AG08396 (cell line): Measurements from ENCODE around the gene SIGLEC6.
A peak's percentile ranks its signal among the peaks of the same experiment; 100 is the strongest.

Source experiments
- DNase-seq: peaks from one replicate; pipeline ENCODE4 v3.0.0; 2012; ENCODE audit warnings: low spot score, mixed read lengths

SIGLEC6 gene

GRCh38 chr19:51548213-51548651, 16.8 kb upstream of the SIGLEC6 start:
- DNase-seq = no peak

DNA sequence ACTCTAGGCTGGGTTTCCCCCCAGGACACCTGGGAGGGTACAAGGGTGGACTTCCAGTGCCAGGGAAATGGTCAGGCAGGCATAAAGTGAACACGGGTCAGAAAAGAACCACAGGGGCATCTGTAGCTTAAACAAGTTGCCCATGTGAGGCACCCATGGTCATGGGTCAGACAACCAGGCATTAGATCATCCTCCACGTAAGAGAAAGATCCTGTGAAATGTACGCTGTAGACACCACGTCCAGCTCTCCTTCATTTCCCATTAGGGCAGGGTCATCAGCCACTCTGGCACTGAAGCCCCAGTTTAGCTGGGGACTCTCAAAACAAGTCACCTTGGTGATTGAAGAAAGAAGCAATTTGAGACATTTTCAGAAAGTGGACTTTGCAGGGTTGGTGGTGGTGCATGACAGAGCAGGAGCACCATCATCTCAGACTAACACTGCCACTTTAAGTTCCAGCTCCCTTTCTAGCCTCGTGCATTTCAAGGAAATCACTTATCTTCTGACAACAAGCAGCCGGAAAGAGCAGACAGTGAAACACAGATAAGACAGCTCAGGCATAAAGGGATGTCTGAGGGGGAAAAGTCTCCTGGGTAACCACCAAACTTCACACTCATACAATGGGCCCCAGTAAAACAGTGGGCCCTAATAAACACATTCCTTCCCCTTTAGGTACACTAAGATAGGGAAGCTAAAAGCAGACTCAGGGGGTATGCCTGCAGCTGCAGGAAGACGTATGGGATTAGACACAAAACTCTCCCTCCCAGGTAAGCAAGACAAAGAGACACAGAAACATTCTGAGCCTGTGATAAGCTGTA, 16.1 kb upstream of the SIGLEC6 start:
- DNase-seq = no peak

DNA sequence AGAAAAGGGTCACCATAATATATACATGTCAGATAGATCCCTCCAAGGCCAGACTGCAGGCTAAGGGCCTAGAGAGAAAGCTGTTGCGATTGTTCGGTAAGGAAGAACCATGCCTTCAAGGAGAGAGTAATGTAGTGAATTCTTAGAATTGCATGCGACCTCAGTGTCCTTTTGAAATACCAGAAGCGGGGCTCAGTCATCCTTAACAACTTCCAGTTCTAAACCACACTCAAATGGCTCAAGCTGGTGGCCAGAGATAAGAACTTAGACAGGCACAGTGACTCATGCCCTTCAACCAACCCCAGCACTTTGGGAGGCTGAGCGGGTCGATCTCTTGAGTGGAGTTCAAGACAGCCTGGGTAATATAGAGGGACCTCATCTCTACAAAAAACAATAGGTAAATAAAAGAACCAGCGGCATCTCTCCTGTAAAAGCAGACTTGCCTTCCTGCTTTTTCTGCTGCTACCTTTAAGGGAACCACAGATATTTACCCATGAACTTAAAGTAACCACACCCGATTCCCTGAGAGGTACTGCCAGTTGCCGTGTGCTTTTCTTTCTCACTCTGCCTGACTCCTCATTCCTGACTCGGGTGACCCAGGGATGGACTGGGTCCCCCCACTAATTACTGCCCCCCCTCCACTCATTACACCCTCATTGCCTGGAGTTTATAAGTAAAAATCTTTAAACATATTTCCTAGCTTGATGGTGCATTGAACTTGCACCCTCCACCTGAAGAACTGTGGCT, 15.4 kb upstream of the SIGLEC6 start:
- no peak for DNase-seq

GRCh38 chr19:51546107-51546649, 14.7 kb upstream of the SIGLEC6 start:
- no peak for DNase-seq

DNA sequence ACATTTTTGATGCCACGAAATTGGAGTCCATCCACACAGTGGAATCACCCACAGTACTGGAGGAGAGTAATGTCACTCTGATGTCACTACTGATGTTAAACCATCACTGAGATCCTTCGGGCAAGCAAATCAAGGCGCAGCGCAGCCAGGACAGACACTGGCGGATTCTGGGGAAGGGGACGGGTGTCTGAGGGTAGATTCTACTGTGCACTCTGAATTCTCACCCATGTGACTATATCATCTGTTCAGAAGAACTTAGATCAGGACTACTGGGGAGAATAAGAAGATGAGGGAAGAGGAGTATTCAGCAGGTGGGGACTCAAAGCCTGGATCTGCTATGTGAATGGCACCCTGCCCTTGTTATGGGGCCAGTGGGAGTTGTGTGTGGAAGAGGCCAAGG, 12.6 kb upstream of the SIGLEC6 start:
- no peak for DNase-seq

GRCh38 chr19:51542699-51543098, 11.2 kb upstream of the SIGLEC6 start:
- DNase-seq = no peak

- DNase-seq = no peak
These were observed 10.2 kb upstream of the SIGLEC6 start for GRCh38 chr19:51541458-51542357.

DNA sequence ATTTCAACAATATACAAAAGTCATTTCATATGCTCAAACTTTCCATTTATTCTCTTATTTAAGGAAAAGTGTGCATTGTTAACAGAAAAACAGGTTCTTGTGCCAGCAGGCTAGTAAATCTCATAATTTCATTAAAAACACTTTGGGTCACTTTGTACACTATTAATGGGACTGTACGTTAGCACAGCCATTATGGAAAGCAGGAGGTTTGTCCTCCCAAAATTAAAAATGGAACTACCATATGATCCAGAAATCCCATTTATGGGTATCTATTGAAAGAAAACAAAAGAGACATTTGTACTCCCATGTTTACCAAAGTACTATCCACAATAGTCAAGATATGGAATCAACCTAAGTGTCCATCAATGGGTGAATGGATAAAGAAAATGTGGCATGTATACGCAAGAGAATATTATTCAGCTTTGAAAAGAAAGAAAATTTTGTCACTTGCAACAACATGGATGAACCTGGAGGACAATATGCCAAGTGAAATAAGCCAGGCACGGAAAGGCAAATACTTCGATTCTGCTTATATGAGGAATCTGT, 8.4 kb upstream of the SIGLEC6 start:
- no peak for DNase-seq

GRCh38 chr19:51535535-51535934, 4.1 kb upstream of the SIGLEC6 start:
- no peak for DNase-seq

DNA sequence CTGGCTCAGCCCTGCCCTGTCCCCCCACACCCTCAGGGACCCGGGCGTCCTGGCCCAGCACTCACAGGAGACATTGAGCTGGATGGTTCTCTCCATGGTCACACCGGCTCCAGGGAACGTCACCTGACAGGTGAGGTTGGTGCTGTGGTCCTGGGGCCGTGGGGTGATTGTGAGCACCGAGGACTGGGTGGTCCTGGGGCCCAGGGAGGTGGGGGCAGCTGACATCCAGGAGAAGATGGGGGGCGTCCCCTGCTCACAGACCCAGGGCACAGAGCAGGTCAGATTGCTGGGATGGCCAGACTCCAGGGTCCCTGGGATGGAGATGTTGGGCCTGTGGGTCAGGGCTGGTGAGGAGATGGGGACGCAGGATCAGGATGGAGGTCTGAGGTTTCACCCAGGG, 854 bp downstream of the SIGLEC6 start:
- DNase-seq = no peak

GRCh38 chr19:51529301-51529700, 2.2 kb downstream of the SIGLEC6 start:
- DNase-seq = no peak

GRCh38 chr19:51525651-51526050, 5.8 kb downstream of the SIGLEC6 start:
- no peak for DNase-seq

GRCh38 chr19:51524666-51525264, 6.7 kb downstream of the SIGLEC6 start:
- DNase-seq = no peak

GRCh38 chr19:51521781-51522180, 9.7 kb downstream of the SIGLEC6 start:
- no peak for DNase-seq

GRCh38 chr19:51521357-51521756, 10.1 kb downstream of the SIGLEC6 start:
- no peak for DNase-seq

DNA sequence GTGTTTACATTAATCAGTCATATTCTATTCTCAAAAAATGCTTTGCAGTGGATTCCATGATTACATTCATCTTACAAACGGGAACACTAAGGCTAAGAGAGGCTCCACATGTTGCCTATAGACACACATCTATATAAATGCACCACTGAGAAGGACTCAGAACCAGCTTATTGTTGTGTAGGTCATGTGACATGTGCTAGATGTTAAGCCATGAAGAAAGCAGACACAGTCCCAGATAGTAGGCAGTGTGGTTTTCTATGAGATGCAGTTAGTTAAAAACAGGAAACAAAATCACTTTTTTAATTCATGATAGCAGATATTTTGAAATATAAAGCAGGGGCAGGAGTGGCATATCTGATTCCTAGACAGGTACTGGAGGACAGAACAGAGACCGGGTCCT, 10.7 kb downstream of the SIGLEC6 start:
- no peak for DNase-seq

- peak; percentile 64 for DNase-seq
These were observed 16.5 kb downstream of the SIGLEC6 start for GRCh38 chr19:51514866-51515481.

DNA sequence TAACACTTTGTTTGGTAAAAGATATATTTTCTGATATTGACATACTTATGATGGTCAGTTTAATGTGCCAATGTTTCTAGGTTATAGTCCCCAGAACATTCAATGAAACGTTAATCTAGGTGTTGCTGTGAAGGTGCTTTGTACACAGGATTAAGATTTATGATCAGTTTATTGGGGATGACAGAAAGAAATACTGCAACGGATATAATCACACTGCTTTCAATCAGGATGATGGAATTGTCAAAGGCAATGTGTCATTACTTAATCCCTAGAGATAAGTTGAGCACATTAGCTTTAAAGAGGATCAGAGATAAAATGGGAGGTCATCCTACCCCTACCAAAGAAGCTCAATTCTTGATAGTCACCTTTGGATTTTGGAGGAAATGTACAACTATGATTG, 17.5 kb downstream of the SIGLEC6 start:
- no peak for DNase-seq

DNA sequence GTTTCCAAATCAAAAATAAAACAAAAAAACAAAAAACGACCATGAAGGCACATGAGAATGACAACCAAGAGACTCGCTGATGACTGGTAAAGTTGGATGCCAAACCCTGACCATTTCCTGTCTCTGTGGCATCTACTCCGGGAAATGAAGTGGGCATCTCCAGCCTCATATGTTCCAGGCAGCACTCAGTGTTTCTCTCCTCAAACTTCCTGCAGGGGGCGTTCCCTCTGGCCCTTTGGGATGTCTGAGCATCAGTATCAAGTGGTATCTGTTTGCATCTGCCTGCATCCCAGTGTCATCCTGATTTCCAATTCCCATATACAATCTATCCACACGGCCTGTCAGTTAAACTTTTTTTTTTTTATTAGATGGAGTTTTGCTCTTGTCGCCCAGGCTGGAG, 20.1 kb downstream of the SIGLEC6 start:
- no peak for DNase-seq

DNA sequence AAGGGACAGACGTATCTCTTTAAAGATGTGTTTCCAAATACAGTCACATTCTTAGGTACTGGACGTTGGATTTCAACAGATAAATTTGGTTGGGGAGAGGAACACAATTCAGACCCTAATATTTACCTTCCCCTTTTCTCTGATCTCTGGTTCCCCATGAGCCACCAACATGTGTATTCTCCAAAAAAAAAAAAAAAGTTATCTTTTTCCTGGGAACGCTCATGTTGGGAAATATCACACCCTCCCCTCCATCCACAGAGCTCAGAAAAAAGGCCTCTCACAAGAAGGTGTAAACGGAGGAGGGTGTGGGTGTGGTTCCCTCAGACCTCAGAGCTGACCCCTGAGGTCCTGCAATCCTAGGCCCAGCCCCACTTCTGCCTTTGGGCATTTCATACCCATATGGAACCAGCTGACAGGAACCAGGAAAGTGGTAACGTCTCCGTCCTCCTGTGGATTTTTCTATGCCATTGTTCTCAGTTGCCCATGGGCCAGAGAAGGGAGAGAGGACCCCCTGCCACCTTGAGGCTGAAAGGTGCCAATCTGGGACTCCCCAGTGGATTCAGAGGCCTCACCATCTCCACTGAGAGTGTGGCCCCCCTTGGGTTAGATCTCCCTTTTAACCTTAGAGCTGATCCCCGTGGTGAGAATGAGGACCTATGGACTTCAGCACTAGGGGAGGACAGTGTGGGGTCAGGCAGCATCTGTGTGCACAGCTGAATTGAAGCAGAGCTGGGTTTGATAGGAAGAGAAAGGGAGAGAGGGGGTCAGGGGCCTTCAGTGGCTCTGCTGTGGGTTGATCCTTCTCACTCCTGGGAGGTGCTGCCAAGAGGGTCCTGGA, 21.4 kb downstream of the SIGLEC6 start:
- DNase-seq = no peak
